Measurements from ENCODE around the gene FBXL7. TPM values are rescaled to one million over a fixed set of nuclear protein-coding genes. Genes with fewer than 3 reads are reported as not detected.

The FBXL7 gene
- total RNA-seq, 1 donor from 2014 or later, result 12.3 TPM

DNA sequence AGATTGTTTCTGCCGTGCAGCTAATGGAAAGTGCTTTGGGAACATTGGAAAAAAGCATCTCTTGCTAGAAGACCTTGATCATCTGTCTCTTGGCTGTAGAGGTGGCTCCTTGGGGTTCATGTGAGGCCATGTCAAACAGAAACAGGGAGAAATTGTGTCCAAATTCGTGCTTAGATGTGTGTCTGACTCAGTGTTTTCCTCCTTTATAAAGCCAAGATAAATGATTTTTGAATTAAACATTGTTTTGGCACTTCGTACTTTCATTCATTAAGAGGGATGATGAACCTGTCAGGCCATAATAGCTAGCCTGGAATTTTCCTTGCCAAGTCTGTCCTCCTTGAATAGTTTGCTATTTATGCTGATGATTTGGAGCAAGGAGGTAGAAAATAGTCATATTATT is 143.8 kb downstream of the FBXL7 start:
- H3K79me2 ChIP-seq (ENCODE audit: low read depth), result peaks cover 46% of the 10 kb centered on the region
- H3K9ac ChIP-seq, result no peak overlapping the region
- H3K27ac ChIP-seq, result no peak overlapping the region
- Mint-ChIP-seq H3K9me3 (peaks cover 3% of the 10 kb centered on the region), H3K4me3 (no peak overlapping the region), H3K36me3 (peaks cover 9% of the 10 kb centered on the region), H3K27me3 (ENCODE audit: insufficient read depth, low read depth) (peaks cover 7% of the 10 kb centered on the region), H3K4me1 (no peaks in the 10 kb centered on the region), H3K27ac (no peak overlapping the region)
- H3F3A ChIP-seq (ENCODE audit: low read depth), result no peaks in the 10 kb centered on the region
- no peak overlapping the region for H3K4me2 ChIP-seq
- H3K4me1 ChIP-seq, result peaks cover 8% of the 10 kb centered on the region
- no peak for TF ChIP-seq EZH2phosphoT487 (IDR thresholded peaks at IDR 0.05)
- no peak for TF ChIP-seq CTCF (IDR thresholded peaks at IDR 0.05)
- TF ChIP-seq EZH2 (IDR thresholded peaks at IDR 0.05), result no peak
- H3K36me3 ChIP-seq, result no peaks in the 10 kb centered on the region
- no peak for DNase-seq (ENCODE audit: low spot score)
- H4K20me1 ChIP-seq (ENCODE audit: low read depth), result no peaks in the 10 kb centered on the region
- no peak overlapping the region for H3K4me3 ChIP-seq
- no peaks in the 10 kb centered on the region for H3K27me3 ChIP-seq
- no peaks in the 10 kb centered on the region for H3K9me3 ChIP-seq (ENCODE audit: low read depth)
- no peak overlapping the region for H2AFZ ChIP-seq (replicated peaks)

GRCh38 chr5:15645381-15646160 is 145.6 kb downstream of the FBXL7 start:
- no peak overlapping the region for H3K4me2 ChIP-seq
- Mint-ChIP-seq H3K27ac (no peak overlapping the region), H3K27me3 (ENCODE audit: insufficient read depth, low read depth) (peaks cover 7% of the 10 kb centered on the region), H3K4me3 (no peak overlapping the region), H3K9me3 (peaks cover 3% of the 10 kb centered on the region), H3K36me3 (peaks cover 4% of the 10 kb centered on the region), H3K4me1 (no peaks in the 10 kb centered on the region)
- peaks cover 8% of the 10 kb centered on the region for H3K4me1 ChIP-seq
- no peaks in the 10 kb centered on the region for H3F3A ChIP-seq (ENCODE audit: low read depth)
- TF ChIP-seq EZH2phosphoT487 (IDR thresholded peaks at IDR 0.05), result no peak
- no peak for TF ChIP-seq CTCF (IDR thresholded peaks at IDR 0.05)
- no peak for TF ChIP-seq EZH2 (IDR thresholded peaks at IDR 0.05)
- peaks cover 39% of the 10 kb centered on the region for H3K79me2 ChIP-seq (ENCODE audit: low read depth)
- H3K9ac ChIP-seq, result no peak overlapping the region
- H3K36me3 ChIP-seq, result no peaks in the 10 kb centered on the region
- no peaks in the 10 kb centered on the region for H3K9me3 ChIP-seq (ENCODE audit: low read depth)
- no peak for DNase-seq (ENCODE audit: low spot score)
- no peak overlapping the region for H3K4me3 ChIP-seq
- H4K20me1 ChIP-seq (ENCODE audit: low read depth), result no peaks in the 10 kb centered on the region
- no peaks in the 10 kb centered on the region for H3K27me3 ChIP-seq
- no peak overlapping the region for H3K27ac ChIP-seq
- no peak overlapping the region for H2AFZ ChIP-seq (replicated peaks)

GRCh38 chr5:15646371-15646770 is 146.4 kb downstream of the FBXL7 start:
- no peaks in the 10 kb centered on the region for H3K4me1 Mint-ChIP-seq
- Histone ChIP-seq H3K4me3 (no peak overlapping the region), H3K27me3 (no peaks in the 10 kb centered on the region), H4K20me1 (ENCODE audit: low read depth) (no peaks in the 10 kb centered on the region), H3F3A (ENCODE audit: low read depth) (no peaks in the 10 kb centered on the region), H3K36me3 (no peaks in the 10 kb centered on the region), H3K79me2 (ENCODE audit: low read depth) (peaks cover 39% of the 10 kb centered on the region), H3K27ac (no peak overlapping the region), H3K4me1 (peaks cover 8% of the 10 kb centered on the region), H3K9ac (no peak overlapping the region), H2AFZ (replicated peaks) (no peak overlapping the region), H3K9me3 (ENCODE audit: low read depth) (no peaks in the 10 kb centered on the region), H3K4me2 (no peak overlapping the region)
- no peak overlapping the region for H3K4me3 Mint-ChIP-seq
- H3K27ac Mint-ChIP-seq, result no peak overlapping the region
- peaks cover 7% of the 10 kb centered on the region for H3K36me3 Mint-ChIP-seq
- peaks cover 6% of the 10 kb centered on the region for H3K9me3 Mint-ChIP-seq
- no peak for DNase-seq (ENCODE audit: low spot score)
- peaks cover 7% of the 10 kb centered on the region for H3K27me3 Mint-ChIP-seq (ENCODE audit: insufficient read depth, low read depth)
- no peak for TF ChIP-seq CTCF (IDR thresholded peaks at IDR 0.05)
- no peak for TF ChIP-seq EZH2 (IDR thresholded peaks at IDR 0.05)
- TF ChIP-seq EZH2phosphoT487 (IDR thresholded peaks at IDR 0.05), result no peak
